IMR-90 (cell line): ENCODE data around the gene CPTP. TPM values are rescaled to one million over a fixed set of nuclear protein-coding genes. Genes with fewer than 3 reads are reported as not detected.

Experiments
- ATAC-seq: fragments of 200-7000 bp; cut with Tn5 transposase; 2 replicates; pipeline ENCODE4 v1.9.1; 2020; ENCODE audit warnings: low read depth, mild to moderate bottlenecking, moderate library complexity
- BruUV-seq: library from RNA; stranded (reverse); fragments of 400-500 nt; replicated peaks from 2 replicates; lab custom pipeline; 2021; lab: Mats Ljungman, UMichigan
- CTCF ChIA-PET: fragments of 300-600 bp; formaldehyde crosslinking; extraction: SDS; loops from one replicate; lab custom pipeline; 2021; ENCODE audit warnings: antibody characterized with exemption; lab: Yijun Ruan, JAX
- POLR2A ChIA-PET: fragments of 300-600 bp; sonication (Branson Sonifier 250); formaldehyde crosslinking; loops from one replicate; lab custom pipeline; 2022; ENCODE audit warnings: antibody characterized with exemption; ENCODE audit not compliant: unreplicated experiment; lab: Charles Lee
- DNase-seq: peaks from one replicate; pipeline ENCODE4 v3.0.0; 2013
- H2AFZ ChIP-seq: replicated peaks from 2 replicates; pipeline ENCODE3; 2013; ENCODE audit warnings: low read length, mild to moderate bottlenecking; ENCODE audit not compliant: poor library complexity
- H2AK5ac ChIP-seq: 2 replicates; pipeline ENCODE4 v1.6.1; 2013; ENCODE audit warnings: low read depth, low read length, inconsistent platforms
- H2AK9ac ChIP-seq: replicated peaks from 2 replicates; pipeline ENCODE3; 2013; ENCODE audit warnings: mild to moderate bottlenecking, low read depth, low read length, moderate library complexity; ENCODE audit not compliant: poor library complexity
- H2BK120ac ChIP-seq: 2 replicates; pipeline ENCODE4 v1.6.1; 2013; ENCODE audit warnings: low read depth, low read length, inconsistent platforms
- H2BK15ac ChIP-seq: 3 replicates; pipeline ENCODE4 v1.6.1; 2013; ENCODE audit warnings: low read depth, low read length, inconsistent platforms
- H2BK20ac ChIP-seq: 2 replicates; pipeline ENCODE4 v1.6.1; 2013; ENCODE audit warnings: low read depth, mild to moderate bottlenecking, inconsistent platforms, low read length, moderate library complexity
- H2BK5ac ChIP-seq: 2 replicates; pipeline ENCODE4 v1.6.1; 2013; ENCODE audit warnings: mild to moderate bottlenecking, low read depth, low read length, inconsistent platforms; ENCODE audit not compliant: poor library complexity, severe bottlenecking
- H3K14ac ChIP-seq: replicated peaks from 2 replicates; pipeline ENCODE4 v1.6.1; 2013; ENCODE audit warnings: low read depth, low read length, inconsistent platforms
- H3K18ac ChIP-seq: 2 replicates; pipeline ENCODE4 v1.6.1; 2013; ENCODE audit warnings: low read depth, low read length, control low read depth
- H3K23ac ChIP-seq: 2 replicates; pipeline ENCODE4 v1.6.1; 2013; ENCODE audit warnings: low read depth, low read length, inconsistent platforms
- H3K27ac ChIP-seq: 2 replicates; pipeline ENCODE4 v1.5.1; 2013; ENCODE audit warnings: mild to moderate bottlenecking, control low read depth, low read length; ENCODE audit not compliant: insufficient read depth
- H3K27me3 ChIP-seq: 2 replicates; pipeline ENCODE4 v1.6.1; 2013; ENCODE audit warnings: low read length; ENCODE audit not compliant: control insufficient read depth, insufficient read depth
- H3K36me3 ChIP-seq: 2 replicates; pipeline ENCODE4 v1.6.1; 2013; ENCODE audit warnings: low read length, mixed read lengths; ENCODE audit not compliant: control insufficient read depth, insufficient read depth
- H3K4ac ChIP-seq: 2 replicates; pipeline ENCODE4 v1.6.1; 2013; ENCODE audit warnings: low read depth, low read length, inconsistent platforms
- H3K4me1 ChIP-seq: 2 replicates; pipeline ENCODE4 v1.6.1; 2013; ENCODE audit warnings: low read length, mixed read lengths; ENCODE audit not compliant: control insufficient read depth, insufficient read depth
- H3K4me2 ChIP-seq: 2 replicates; pipeline ENCODE4 v1.6.1; 2013; ENCODE audit warnings: low read depth, mild to moderate bottlenecking, control low read depth, low read length, moderate library complexity
- H3K4me3 ChIP-seq: 2 replicates; pipeline ENCODE4 v1.5.1; 2013; ENCODE audit warnings: low read depth, mild to moderate bottlenecking, control low read depth, low read length, moderate library complexity; ENCODE audit not compliant: insufficient read depth
- H3K56ac ChIP-seq: 2 replicates; pipeline ENCODE4 v1.6.1; 2013; ENCODE audit warnings: low read length, inconsistent platforms; ENCODE audit not compliant: insufficient read depth; ENCODE audit errors: extremely low read depth
- H3K79me1 ChIP-seq, 2 experiments: 2 replicates each; pipeline ENCODE4 v1.6.1; 2013; ENCODE audit warnings: low read length in 2 of 2, inconsistent platforms in 1 of 2, low read depth in 1 of 2
- H3K9ac ChIP-seq: 2 replicates; pipeline ENCODE4 v1.6.1; 2013; ENCODE audit warnings: low read depth, low read length, control low read depth
- H3K9me1 ChIP-seq: 2 replicates; pipeline ENCODE4 v1.6.1; 2013; ENCODE audit warnings: low read length, inconsistent platforms; ENCODE audit not compliant: insufficient read depth
- H3K9me3 ChIP-seq: 2 replicates; pipeline ENCODE4 v1.6.1; 2013; ENCODE audit warnings: low read length; ENCODE audit not compliant: control insufficient read depth, insufficient read depth
- H4K20me1 ChIP-seq: 2 replicates; pipeline ENCODE4 v1.6.1; 2013; ENCODE audit warnings: low read length, inconsistent platforms; ENCODE audit not compliant: insufficient read depth
- H4K5ac ChIP-seq: 2 replicates; pipeline ENCODE4 v1.6.1; 2013; ENCODE audit warnings: mild to moderate bottlenecking, low read depth, low read length, control low read depth
- H4K8ac ChIP-seq, 2 experiments: 2 replicates each; pipeline ENCODE4 v1.6.1; 2013; ENCODE audit warnings: low read depth in 2 of 2, low read length in 2 of 2, control low read depth in 1 of 2, inconsistent platforms in 1 of 2
- H4K91ac ChIP-seq: 2 replicates; pipeline ENCODE4 v1.6.1; 2013; ENCODE audit warnings: low read depth, low read length, inconsistent platforms; ENCODE audit not compliant: insufficient read depth
- CEBPB ChIP-seq: IDR thresholded peaks from 2 replicates; pipeline ENCODE4 v1.6.1; 2012; ENCODE audit warnings: low read depth, low read length, improper control_type of control experiment
- CTCF ChIP-seq: conservative IDR thresholded peaks from 2 replicates; pipeline ENCODE4 v1.5.1; 2012; ENCODE audit warnings: mild to moderate bottlenecking, low read depth, low read length, improper control_type of control experiment
- ELK1 ChIP-seq: fragments of 150-350 bp; IDR thresholded peaks from 2 replicates; pipeline ENCODE4 v1.6.1; 2016; ENCODE audit warnings: low read depth, mild to moderate bottlenecking, low read length, moderate library complexity, borderline replicate concordance
- FOS ChIP-seq: fragments of 150-350 bp; IDR thresholded peaks from 2 replicates; pipeline ENCODE4 v1.6.1; 2016; ENCODE audit warnings: low read depth, low read length
- NFE2L2 ChIP-seq: fragments of 150-350 bp; IDR thresholded peaks from 2 replicates; pipeline ENCODE4 v1.6.1; 2016; ENCODE audit warnings: low read depth, mild to moderate bottlenecking, low read length
- RFX5 ChIP-seq: IDR thresholded peaks from 2 replicates; pipeline ENCODE4 v1.8.0; 2012; ENCODE audit warnings: low read depth, mild to moderate bottlenecking, low read length, moderate library complexity
- SMC3 ChIP-seq: fragments of 150-350 bp; IDR thresholded peaks from 2 replicates; pipeline ENCODE4 v1.6.1; 2016; ENCODE audit warnings: low read depth, mild to moderate bottlenecking, antibody characterized with exemption, low read length, moderate library complexity
- WGBS, 2 experiments: methylation state at CpG; one replicate each; pipeline versions ENCODE4 v1.1.5 to v1.1.7; 2013; ENCODE audit warnings: missing lambda C conversion rate in 2 of 2; ENCODE audit not compliant: insufficient read length in 1 of 2; ENCODE audit errors: extremely low coverage in 2 of 2; 5-methylcytosine and 5-hydroxymethylcytosine counted together
- dilution Hi-C: fragments of 300-500 bp; cut with HindIII; formaldehyde crosslinking; loops from one replicate; pipeline ENCODE4 v1.14.3; 2018; ENCODE audit warnings: low sequenced_read_pairs; ENCODE audit not compliant: unreplicated experiment
- in situ Hi-C: fragments of 300-500 bp; cut with MboI; formaldehyde crosslinking; loops from 3 replicates; pipeline ENCODE4 v1.14.3; 2019; ENCODE audit warnings: low sequenced_read_pairs, inconsistent platforms, mixed read lengths
- intact Hi-C: fragments of 100-400 bp; cut with micrococcal nuclease; formaldehyde crosslinking; loops from 2 replicates; pipeline ENCODE4 v1.10.0; 2022
- polyA plus RNA-seq, 3 experiments: library from polyadenylated mRNA; depleted of rRNA; stranded (reverse); fragments of >200 nt; gene quantifications; 2 replicates each; pipeline ENCODE4 v1.2.3, GENCODE V29; 2012; ENCODE audit warnings: low replicate concordance in 1 of 3
- total RNA-seq: library from RNA; depleted of rRNA; stranded (reverse); fragments of >200 nt; gene quantifications from 2 replicates; pipeline ENCODE4 v1.2.3, GENCODE V29; 2012
- TF ChIP-seq, protein P1 (sequence below): fragments of 150-350 bp; IDR thresholded peaks from 2 replicates; pipeline ENCODE4 v1.6.1; 2017; ENCODE audit warnings: mild to moderate bottlenecking, antibody characterized with exemption, low read length, low read depth

The CPTP gene
- total and polyA plus RNA-seq, 2 of the 4 experiments (the other 2 are of a cell fraction): 2.7 to 12.1 TPM

DNA sequence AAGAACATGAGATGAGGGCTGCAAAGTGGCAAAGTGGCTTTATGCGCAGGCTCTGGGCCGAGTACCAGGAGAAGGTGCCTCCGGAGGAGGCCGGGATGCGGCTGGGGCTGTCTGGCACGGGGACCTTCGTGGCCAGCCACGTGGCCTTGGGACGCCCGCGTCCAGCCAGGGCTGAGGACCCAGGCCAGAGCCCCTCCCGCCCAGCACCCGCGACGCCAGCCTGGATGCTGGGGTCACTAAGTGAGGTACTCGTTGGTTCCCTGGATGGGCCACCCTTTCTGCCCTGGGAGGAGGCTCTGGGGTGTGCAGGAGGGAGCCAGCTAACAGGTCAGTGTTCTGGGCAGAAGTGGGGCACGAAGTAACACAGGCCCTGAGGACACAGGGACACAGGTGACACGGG, 31.8 kb upstream of the CPTP start:
- H3K27ac ChIP-seq: no peak overlapping the region
- no peaks in the 10 kb centered on the region for H3K9me3 ChIP-seq
- H2BK120ac ChIP-seq: no peak overlapping the region
- no peak overlapping the region for H3K14ac ChIP-seq
- no peak overlapping the region for H3K23ac ChIP-seq
- H3K56ac ChIP-seq: no peak overlapping the region
- ATAC-seq: no peak
- H2BK5ac ChIP-seq: no peak overlapping the region
- no peaks in the 10 kb centered on the region; the same call in 1 of the 2 replicates for H3K4me1 ChIP-seq
- H4K91ac ChIP-seq: no peak overlapping the region
- peaks cover 33% of the 10 kb centered on the region for H3K36me3 ChIP-seq
- H3K27me3 ChIP-seq: no peaks in the 10 kb centered on the region
- H3K4me3 ChIP-seq: no peak overlapping the region
- no peak overlapping the region for H2AFZ ChIP-seq
- DNase-seq: no peak
- no peak overlapping the region for H3K9ac ChIP-seq
- CTCF ChIA-PET: no interaction called here
- H2BK15ac ChIP-seq: no peak overlapping the region
- TF ChIP-seq CEBPB (no peak), CTCF (no peak), SMC3 (no peak), FOS (no peak), RFX5 (no peak), NFE2L2 (no peak), ELK1 (no peak)
- TF ChIP-seq, protein P1, sequence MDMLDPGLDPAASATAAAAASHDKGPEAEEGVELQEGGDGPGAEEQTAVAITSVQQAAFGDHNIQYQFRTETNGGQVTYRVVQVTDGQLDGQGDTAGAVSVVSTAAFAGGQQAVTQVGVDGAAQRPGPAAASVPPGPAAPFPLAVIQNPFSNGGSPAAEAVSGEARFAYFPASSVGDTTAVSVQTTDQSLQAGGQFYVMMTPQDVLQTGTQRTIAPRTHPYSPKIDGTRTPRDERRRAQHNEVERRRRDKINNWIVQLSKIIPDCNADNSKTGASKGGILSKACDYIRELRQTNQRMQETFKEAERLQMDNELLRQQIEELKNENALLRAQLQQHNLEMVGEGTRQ: no peak
- no peak overlapping the region for H3K4me2 ChIP-seq
- no peaks in the 10 kb centered on the region for H3K79me1 ChIP-seq
- H4K20me1 ChIP-seq: peaks cover 13% of the 10 kb centered on the region
- no peak overlapping the region for H2BK20ac ChIP-seq
- in situ Hi-C loops: no loop called here
- no peak overlapping the region for H3K18ac ChIP-seq
- no peak overlapping the region for H2AK5ac ChIP-seq
- no peak overlapping the region for H4K5ac ChIP-seq
- WGBS, 2 experiments: 96% methylated on average over 5 of the region's 18 CpGs; no CpG with 5 or more reads in 1 of the 2 experiments
- H3K9me1 ChIP-seq: no peaks in the 10 kb centered on the region
- no TSS peak for BruUV-seq
- POLR2A ChIA-PET: no interaction called here
- no peak overlapping the region for H2AK9ac ChIP-seq
- H3K4ac ChIP-seq: no peak overlapping the region
- dilution Hi-C loops: no loop called here
- intact Hi-C loops: no loop called here
- no peak overlapping the region for H4K8ac ChIP-seq
